ENCODE results near the gene SEMA5A. TPM values are rescaled to one million over a fixed set of nuclear protein-coding genes. Genes with fewer than 3 reads are reported as not detected.

SEMA5A gene
- total and polyA plus RNA-seq, 11 donors = 4.6 to 71.5 (median 33.8) TPM

DNA sequence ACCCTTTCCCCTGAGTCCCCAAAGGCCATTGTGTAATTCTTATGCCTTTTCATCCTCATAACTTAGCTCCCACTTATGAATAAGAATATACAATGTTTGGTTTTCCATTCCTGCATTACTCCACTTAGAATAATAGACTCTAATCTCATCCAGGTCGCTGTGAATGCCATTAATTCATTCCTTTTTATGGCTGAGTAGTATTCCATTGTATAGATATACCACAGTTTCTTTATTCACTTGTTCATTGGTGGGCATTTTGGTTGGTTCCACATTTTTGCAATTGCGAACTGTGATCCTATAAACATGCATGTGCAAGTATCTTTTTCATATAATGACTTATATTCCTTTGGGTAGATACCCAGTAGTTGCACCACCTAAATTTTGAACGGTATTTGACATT, 101.5 kb downstream of the SEMA5A start:
- peaks cover 0 to 30% (median 14%) of the 10 kb centered on the region in 12 donors for H3K4me1 ChIP-seq
- H3K4me3 ChIP-seq = no peak overlapping the region
- H3K27me3 ChIP-seq = no peaks in the 10 kb centered on the region
- intact Hi-C loops (cut with DNase I) = no loop called here
- DNase-seq = no peak
- 77 to 87% (median 82%) methylated on average over 3 of the region's 3 CpGs for WGBS, 4 donors
- TF ChIP-seq POLR2A (IDR thresholded peaks at IDR 0.05) = no peak
- TF ChIP-seq, protein P1, sequence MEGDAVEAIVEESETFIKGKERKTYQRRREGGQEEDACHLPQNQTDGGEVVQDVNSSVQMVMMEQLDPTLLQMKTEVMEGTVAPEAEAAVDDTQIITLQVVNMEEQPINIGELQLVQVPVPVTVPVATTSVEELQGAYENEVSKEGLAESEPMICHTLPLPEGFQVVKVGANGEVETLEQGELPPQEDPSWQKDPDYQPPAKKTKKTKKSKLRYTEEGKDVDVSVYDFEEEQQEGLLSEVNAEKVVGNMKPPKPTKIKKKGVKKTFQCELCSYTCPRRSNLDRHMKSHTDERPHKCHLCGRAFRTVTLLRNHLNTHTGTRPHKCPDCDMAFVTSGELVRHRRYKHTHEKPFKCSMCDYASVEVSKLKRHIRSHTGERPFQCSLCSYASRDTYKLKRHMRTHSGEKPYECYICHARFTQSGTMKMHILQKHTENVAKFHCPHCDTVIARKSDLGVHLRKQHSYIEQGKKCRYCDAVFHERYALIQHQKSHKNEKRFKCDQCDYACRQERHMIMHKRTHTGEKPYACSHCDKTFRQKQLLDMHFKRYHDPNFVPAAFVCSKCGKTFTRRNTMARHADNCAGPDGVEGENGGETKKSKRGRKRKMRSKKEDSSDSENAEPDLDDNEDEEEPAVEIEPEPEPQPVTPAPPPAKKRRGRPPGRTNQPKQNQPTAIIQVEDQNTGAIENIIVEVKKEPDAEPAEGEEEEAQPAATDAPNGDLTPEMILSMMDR (IDR thresholded peaks at IDR 0.05) = no peak
- no peak overlapping the region for H3K27ac ChIP-seq
- no peak for ATAC-seq
- peaks cover 0 to 10% (median 0%) of the 10 kb centered on the region in 12 donors for H3K9me3 ChIP-seq
- H3K36me3 ChIP-seq = peaks cover 0 to 7% (median 0%) of the 10 kb centered on the region in 9 donors

DNA sequence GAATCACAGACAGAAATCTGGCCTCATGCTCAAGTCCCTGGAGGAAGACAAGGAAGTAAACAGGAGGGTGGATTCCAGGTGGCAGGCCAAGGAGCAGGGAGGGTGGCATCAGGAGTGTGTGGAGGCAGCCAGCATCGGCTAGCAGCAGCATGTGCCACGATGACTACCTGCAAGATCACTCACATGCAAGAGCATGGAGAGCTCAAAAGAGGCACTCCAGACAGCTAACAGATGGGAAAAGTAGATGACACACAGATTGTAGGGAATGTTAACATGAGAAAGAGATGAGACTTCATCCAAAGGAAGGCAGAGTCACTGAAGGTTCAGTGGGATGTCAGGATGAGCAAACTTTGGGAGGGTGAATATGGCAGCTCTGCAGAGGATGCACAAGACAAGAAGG, 104.3 kb downstream of the SEMA5A start:
- peaks cover 0 to 10% (median 0%) of the 10 kb centered on the region in 9 donors for H3K36me3 ChIP-seq
- no peak overlapping the region for H3K27ac ChIP-seq
- DNase-seq (no peak), ATAC-seq (no peak)
- H3K4me1 ChIP-seq = peaks cover 0 to 32% (median 15%) of the 10 kb centered on the region in 12 donors
- no peak overlapping the region for H3K4me3 ChIP-seq
- TF ChIP-seq, protein P1 (IDR thresholded peaks at IDR 0.05) = no peak
- no peak for TF ChIP-seq POLR2A (IDR thresholded peaks at IDR 0.05)
- peaks cover 0 to 10% (median 0%) of the 10 kb centered on the region in 12 donors for H3K9me3 ChIP-seq
- intact Hi-C loops (cut with DNase I) = no loop called here
- WGBS, 4 donors = 83 to 88% (median 86%) methylated on average over 2 of the region's 2 CpGs
- no peaks in the 10 kb centered on the region for H3K27me3 ChIP-seq

- Histone ChIP-seq H3K27ac (no peak overlapping the region), H3K4me3 (no peak overlapping the region), H3K27me3 (no peaks in the 10 kb centered on the region), H3K36me3 (peaks cover 0 to 18% (median 0%) of the 10 kb centered on the region in 9 donors), H3K9me3 (peaks cover 0 to 10% (median 0%) of the 10 kb centered on the region in 12 donors), H3K4me1 (peaks cover 0 to 28% (median 11%) of the 10 kb centered on the region in 12 donors)
- intact Hi-C loops (cut with DNase I) = no loop called here
- TF ChIP-seq, protein P1 (IDR thresholded peaks at IDR 0.05) = no peak
- TF ChIP-seq POLR2A (IDR thresholded peaks at IDR 0.05) = no peak
- DNase-seq (no peak), ATAC-seq (peak in 1 of 4 donors; percentile 6)
- 65 to 74% (median 68%) methylated on average over 2 of the region's 2 CpGs for WGBS, 4 donors
Observed at GRCh38 chr5:9440517-9440916, 105.4 kb downstream of the SEMA5A start.

DNA sequence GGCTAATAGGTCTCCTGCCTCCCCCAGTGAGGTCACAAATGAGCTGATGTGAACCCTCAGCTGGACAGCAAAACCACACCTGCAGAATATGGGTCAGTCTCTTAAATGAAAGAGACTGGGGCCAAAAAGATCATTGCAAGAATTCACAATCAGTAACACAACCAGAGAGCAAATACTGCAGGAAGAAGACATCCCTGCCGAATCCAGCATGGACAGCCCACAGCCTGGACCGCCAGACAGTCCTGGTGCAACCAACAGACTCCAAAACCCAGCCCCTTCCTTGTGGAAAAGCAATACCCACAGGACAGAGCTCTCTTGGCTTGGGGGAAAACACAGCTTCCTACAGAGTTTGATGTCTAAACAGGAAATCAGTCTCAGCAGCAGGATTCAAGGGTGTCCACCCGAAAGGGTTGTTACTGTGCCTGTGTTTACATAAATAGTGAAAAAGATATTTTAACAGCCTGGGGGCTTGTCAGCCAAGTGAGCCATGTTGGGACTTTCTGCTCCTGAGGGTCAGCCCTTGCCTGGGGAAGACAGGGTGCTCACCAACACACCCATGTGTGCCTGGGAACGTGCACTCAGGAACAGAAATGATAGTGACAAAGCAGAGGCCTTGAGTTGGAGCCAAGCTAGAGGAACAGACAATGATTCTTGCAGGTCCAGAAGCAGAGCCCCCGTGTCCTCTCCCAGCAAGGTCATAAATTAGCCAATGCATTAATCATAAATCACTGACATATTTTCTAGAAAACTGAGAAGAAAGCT, 106.2 kb downstream of the SEMA5A start:
- ATAC-seq (peak; percentile 18 to 50 (median 47)), DNase-seq (peak in 1 of 5 donors; percentile 33)
- Histone ChIP-seq H3K9me3 (peaks cover 0 to 8% (median 0%) of the 10 kb centered on the region in 12 donors), H3K36me3 (peaks cover 0 to 20% (median 0%) of the 10 kb centered on the region in 9 donors), H3K4me3 (no peak overlapping the region), H3K27me3 (no peaks in the 10 kb centered on the region), H3K27ac (peak overlapping the region in 1 of 12 donors; percentile 30), H3K4me1 (peaks cover 0 to 28% (median 11%) of the 10 kb centered on the region in 12 donors)
- intact Hi-C loops (cut with DNase I) = loop anchor here in 1 of 10 donors (10.0 kb wide), 1 partner anchor 105 kb away; the partner anchor contains the start of gene SEMA5A
- TF ChIP-seq POLR2A (IDR thresholded peaks at IDR 0.05) = no peak
- TF ChIP-seq, protein P1 (IDR thresholded peaks at IDR 0.05) = no peak
- 28 to 47% (median 35%) methylated on average over 5 of the region's 5 CpGs for WGBS, 4 donors
